HCT116 (cell line): Measurements from ENCODE around the gene MNT. TPM values are rescaled to one million over a fixed set of nuclear protein-coding genes. Genes with fewer than 3 reads are reported as not detected.

ENCODE experiments used
- ATAC-seq: fragments of 200-7000 bp; cut with Tn5 transposase; 2 replicates; pipeline ENCODE4 v1.9.1; 2020; ENCODE audit warnings: mild to moderate bottlenecking, moderate library complexity
- BruUV-seq: library from RNA; stranded (reverse); fragments of 400-500 nt; replicated peaks from 2 replicates; lab custom pipeline; 2021; lab: Mats Ljungman, UMichigan
- CTCF ChIA-PET: fragments of 300-600 bp; sonication (Branson Sonifier 250); formaldehyde crosslinking; loops from one replicate; lab custom pipeline; 2021; ENCODE audit warnings: antibody characterized with exemption; lab: Charles Lee
- POLR2A ChIA-PET: fragments of 300-600, 350-600 bp; sonication (Branson Sonifier 250); formaldehyde crosslinking; loops from one replicate; lab custom pipeline; 2021; ENCODE audit warnings: antibody characterized with exemption; lab: Charles Lee
- RAD21 ChIA-PET, 2 experiments: fragments of 300-600 bp; sonication (Branson Sonifier 250); formaldehyde crosslinking; loops; one replicate each; lab custom pipeline; 2023; ENCODE audit warnings: low total read pairs in 2 of 2; ENCODE audit not compliant: uncharacterized antibody in 2 of 2, unreplicated experiment in 2 of 2, low non-redundant PET in 1 of 2; lab: Charles Lee
- DNase-seq: peaks from one replicate; pipeline ENCODE4 v3.0.0-alpha.2; 2010; ENCODE audit warnings: low read depth, low spot score
- H2AFZ ChIP-seq: fragments of 200-600 bp; shearing (Covaris generic), sonication (generic); 2 replicates; pipeline ENCODE4 v1.6.1; 2017; ENCODE audit warnings: low read depth, mixed run types, mixed read lengths, antibody characterized with exemption, low read length; ENCODE audit not compliant: poor library complexity, severe bottlenecking
- H3K27ac ChIP-seq: 2 replicates; pipeline ENCODE4 v1.5.1; 2012; ENCODE audit warnings: low read depth, low read length
- H3K27me3 ChIP-seq: fragments of 200-600 bp; sonication (generic); 2 replicates; pipeline ENCODE4 v1.6.1; 2016; ENCODE audit warnings: mixed run types, low read length, mixed read lengths; ENCODE audit not compliant: insufficient read depth
- H3K36me3 ChIP-seq, 2 experiments: fragments of 200-500 bp in 1 of 2; fragments of 200-600 bp in 1 of 2; sonication (Bioruptor generic) in 1 of 2; sonication (generic) in 1 of 2; 2 replicates each; pipeline versions ENCODE4 v1.5.1 to v1.6.1; 2014 to 2016; ENCODE audit warnings: low read length in 2 of 2, inconsistent platforms in 1 of 2, mixed read lengths in 1 of 2, mixed run types in 1 of 2; ENCODE audit not compliant: insufficient read depth in 2 of 2, control insufficient read depth in 1 of 2
- H3K4me1 ChIP-seq, 2 experiments: fragments of 200-600 bp in 1 of 2; sonication (generic) in 1 of 2; 2 replicates each; pipeline versions ENCODE4 v1.5.1 to v1.6.1; 2012 to 2017; ENCODE audit warnings: low read length in 2 of 2, inconsistent platforms in 1 of 2, mild to moderate bottlenecking in 1 of 2, mixed read lengths in 1 of 2, mixed run types in 1 of 2, moderate library complexity in 1 of 2; ENCODE audit not compliant: insufficient read depth in 2 of 2, control insufficient read depth in 1 of 2
- H3K4me2 ChIP-seq: fragments of 200-600 bp; sonication (generic); 2 replicates; pipeline ENCODE4 v1.6.1; 2017; ENCODE audit warnings: mixed run types, low read length, mixed read lengths
- H3K4me3 ChIP-seq, 2 experiments: fragments of 200-600 bp in 1 of 2; sonication (generic) in 1 of 2; replicated peaks in 1 of 2; 2 replicates each; pipeline ENCODE4 v1.5.1; 2011 to 2016; ENCODE audit warnings: low read length in 2 of 2, control low read depth in 1 of 2, low read depth in 1 of 2, mild to moderate bottlenecking in 1 of 2, mixed read lengths in 1 of 2, mixed run types in 1 of 2
- H3K79me2 ChIP-seq: fragments of 200-600 bp; sonication (generic); 2 replicates; pipeline ENCODE4 v1.6.1; 2017; ENCODE audit warnings: mild to moderate bottlenecking, mixed run types, low read length, moderate library complexity, mixed read lengths; ENCODE audit not compliant: insufficient read depth
- H3K9ac ChIP-seq: fragments of 200-600 bp; sonication (generic); 2 replicates; pipeline ENCODE4 v1.6.1; 2016; ENCODE audit warnings: low read length, mixed read lengths
- H3K9me2 ChIP-seq: fragments of 200-600 bp; sonication (generic), shearing (Covaris generic); 2 replicates; pipeline ENCODE4 v1.6.1; 2017; ENCODE audit warnings: mixed run types, mild to moderate bottlenecking, moderate library complexity; ENCODE audit not compliant: insufficient read depth
- H3K9me3 ChIP-seq, 2 experiments: fragments of 200-500 bp in 1 of 2; fragments of 200-600 bp in 1 of 2; sonication (Bioruptor generic) in 1 of 2; sonication (generic) in 1 of 2; 2 replicates each; pipeline ENCODE4 v1.6.1; 2014 to 2017; ENCODE audit warnings: low read length in 2 of 2, mixed read lengths in 2 of 2, inconsistent platforms in 1 of 2, low read depth in 1 of 2, mild to moderate bottlenecking in 1 of 2, mixed run types in 1 of 2, moderate library complexity in 1 of 2; ENCODE audit not compliant: control insufficient read depth in 1 of 2, insufficient read depth in 1 of 2
- H4K20me1 ChIP-seq: fragments of 200-600 bp; sonication (generic), shearing (Covaris generic); 2 replicates; pipeline ENCODE4 v1.6.1; 2017; ENCODE audit warnings: mixed run types, mild to moderate bottlenecking, moderate library complexity; ENCODE audit not compliant: insufficient read depth
- CEBPB ChIP-seq: IDR thresholded peaks from 2 replicates; pipeline ENCODE4 v1.6.1; 2012; ENCODE audit warnings: low read depth
- EGR1 ChIP-seq: IDR thresholded peaks from 2 replicates; pipeline ENCODE4 v1.6.1; 2012; ENCODE audit warnings: low read depth
- EZH2 ChIP-seq: fragments of 200-600 bp; sonication (generic); IDR thresholded peaks from 2 replicates; pipeline ENCODE4 v1.6.1; 2017; ENCODE audit warnings: antibody characterized with exemption, mixed run types
- JUND ChIP-seq: IDR thresholded peaks from 2 replicates; pipeline ENCODE4 v1.6.1; 2012
- POLR2AphosphoS5 ChIP-seq: IDR thresholded peaks from 2 replicates; pipeline ENCODE4 v1.6.1; 2011; ENCODE audit warnings: mild to moderate bottlenecking, low read depth, low read length, moderate library complexity
- RAD21 ChIP-seq: IDR thresholded peaks from 2 replicates; pipeline ENCODE4 v1.6.1; 2012; ENCODE audit warnings: low read depth, mild to moderate bottlenecking
- SIN3A ChIP-seq: IDR thresholded peaks from 2 replicates; pipeline ENCODE4 v1.6.1; 2012; ENCODE audit warnings: low read depth
- SP1 ChIP-seq: IDR thresholded peaks from 2 replicates; pipeline ENCODE4 v1.6.1; 2012; ENCODE audit warnings: low read depth
- SRF ChIP-seq: IDR thresholded peaks from 2 replicates; pipeline ENCODE4 v1.6.1; 2012; ENCODE audit warnings: low read depth
- YY1 ChIP-seq: IDR thresholded peaks from 2 replicates; pipeline ENCODE4 v1.6.1; 2011; ENCODE audit warnings: low read length, low read depth, moderate library complexity, mild to moderate bottlenecking; ENCODE audit not compliant: insufficient replicate concordance; ENCODE audit errors: extremely low read depth
- ZFX ChIP-seq: fragments of 450-650 bp; IDR thresholded peaks from 2 replicates; pipeline ENCODE4 v1.6.1; 2017
- intact Hi-C: fragments of 100-400 bp; cut with micrococcal nuclease; formaldehyde crosslinking; loops from 2 replicates; pipeline ENCODE4 v1.10.0; 2022
- total RNA-seq: library from RNA; stranded (reverse); gene quantifications from one replicate; pipeline ENCODE4 v1.2.1, GENCODE V29; 2021; ENCODE audit not compliant: unreplicated experiment
- TF ChIP-seq, protein P1 (sequence below): IDR thresholded peaks from 2 replicates; pipeline ENCODE4 v1.6.1; 2012
- TF ChIP-seq, protein P2 (sequence below): IDR thresholded peaks from 2 replicates; pipeline ENCODE4 v1.6.1; 2012; ENCODE audit warnings: low read depth
- TF ChIP-seq, protein P3 (sequence below): IDR thresholded peaks from 2 replicates; pipeline ENCODE4 v1.6.1; 2012

MNT gene
- total RNA-seq, 1 experiment from 2014 or later, result 37.0 TPM

DNA sequence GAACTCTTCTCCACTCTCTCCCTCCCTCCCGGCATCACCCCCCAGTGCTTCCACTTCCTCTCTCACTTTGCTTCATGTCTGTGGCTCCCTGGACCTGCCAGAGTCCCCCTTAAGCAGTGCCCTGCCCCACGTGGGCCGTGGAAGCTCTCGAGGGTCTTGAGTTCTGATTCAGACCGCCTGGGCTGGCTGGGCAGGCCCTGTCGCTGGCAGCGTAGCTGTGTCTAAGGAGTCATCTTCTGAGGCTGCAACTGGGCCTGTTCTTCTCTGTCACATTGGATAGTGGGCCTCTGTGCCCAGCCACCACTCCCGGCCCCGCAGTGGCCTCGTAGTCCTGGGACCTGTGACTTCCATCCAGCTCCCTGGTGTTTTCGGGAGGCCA, 30.7 kb downstream of the MNT start:
- ATAC-seq, result no peak
- DNase-seq, result no peak
- no peak overlapping the region for H2AFZ ChIP-seq
- TF ChIP-seq POLR2AphosphoS5, result no peak
- TF ChIP-seq, protein P1, sequence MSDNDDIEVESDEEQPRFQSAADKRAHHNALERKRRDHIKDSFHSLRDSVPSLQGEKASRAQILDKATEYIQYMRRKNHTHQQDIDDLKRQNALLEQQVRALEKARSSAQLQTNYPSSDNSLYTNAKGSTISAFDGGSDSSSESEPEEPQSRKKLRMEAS, result no peak
- TF ChIP-seq SP1, result no peak
- no TSS peak for BruUV-seq
- no peaks in the 10 kb centered on the region for H3K9me3 ChIP-seq
- no peak overlapping the region for H3K9ac ChIP-seq
- peaks cover 0 to 2% of the 10 kb centered on the region in 2 experiments; a peak in 3 of 4 replicates for H3K36me3 ChIP-seq
- H3K27me3 ChIP-seq, result no peaks in the 10 kb centered on the region
- ChIA-PET RAD21 (no interaction called here), CTCF (interaction anchor here (1.4 to 3.6 kb wide), 3 partner anchors 12 to 46 kb away, joined by 4 to 12 read pairs (median 6); no protein-coding TSS in a partner anchor), POLR2A (no interaction called here)
- H3K4me3 ChIP-seq, result no peak overlapping the region
- H3K9me2 ChIP-seq, result no peaks in the 10 kb centered on the region
- no peak overlapping the region for H3K4me2 ChIP-seq
- H4K20me1 ChIP-seq, result no peaks in the 10 kb centered on the region
- H3K27ac ChIP-seq, result no peak overlapping the region
- no peaks in the 10 kb centered on the region for H3K79me2 ChIP-seq
- intact Hi-C loops, result no loop called here
- no peaks in the 10 kb centered on the region for H3K4me1 ChIP-seq

DNA sequence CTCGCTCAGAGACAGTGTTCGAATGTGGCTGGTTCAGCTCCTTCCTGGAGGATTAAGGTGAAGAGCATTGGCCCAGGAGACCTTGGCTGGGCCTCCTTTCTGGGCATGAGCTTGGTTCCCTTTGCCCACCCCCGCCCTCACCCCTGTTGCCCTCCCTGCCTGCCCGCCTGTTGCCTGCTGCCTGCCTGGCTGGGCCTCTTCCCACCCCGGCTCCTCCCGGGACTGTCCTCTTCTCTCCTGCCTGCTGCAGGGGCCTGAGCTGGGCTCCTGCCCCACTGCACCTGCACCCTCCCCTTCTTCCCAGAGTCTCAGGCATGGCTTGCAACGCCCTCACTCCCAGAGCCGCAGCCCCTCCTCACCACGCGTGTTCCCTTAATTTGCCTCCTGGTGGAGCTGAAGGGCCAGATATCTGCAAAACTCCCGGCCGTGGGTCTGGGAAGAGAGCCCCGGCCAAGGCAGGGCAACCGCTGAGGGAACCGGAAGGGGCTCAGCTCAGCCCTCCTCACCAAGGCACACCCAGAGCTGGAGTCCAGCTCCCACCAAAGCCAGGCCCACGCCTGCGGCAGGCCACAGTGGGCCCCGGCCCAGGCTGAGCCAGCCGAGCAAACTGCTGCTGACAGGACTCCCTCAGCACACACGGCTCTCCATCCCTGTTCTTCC, 31.2 kb downstream of the MNT start:
- Histone ChIP-seq H3K4me1 (no peaks in the 10 kb centered on the region), H3K9me2 (no peaks in the 10 kb centered on the region), H3K4me3 (no peak overlapping the region), H3K27me3 (no peaks in the 10 kb centered on the region), H3K4me2 (no peak overlapping the region), H3K9ac (no peak overlapping the region), H3K9me3 (no peaks in the 10 kb centered on the region), H2AFZ (no peak overlapping the region), H3K79me2 (no peaks in the 10 kb centered on the region), H4K20me1 (no peaks in the 10 kb centered on the region), H3K36me3 (no peaks in the 10 kb centered on the region; a peak in 3 of 4 replicates), H3K27ac (no peak overlapping the region)
- peak; percentile 51 for ATAC-seq
- RAD21 ChIA-PET, result no interaction called here
- no TSS peak for BruUV-seq
- TF ChIP-seq SRF (no peak), EZH2 (no peak), YY1 (no peak), SIN3A (no peak), JUND (no peak), ZFX (no peak), RAD21 (no peak), CEBPB (no peak), SP1 (no peak), EGR1 (no peak)
- TF ChIP-seq, protein P2, sequence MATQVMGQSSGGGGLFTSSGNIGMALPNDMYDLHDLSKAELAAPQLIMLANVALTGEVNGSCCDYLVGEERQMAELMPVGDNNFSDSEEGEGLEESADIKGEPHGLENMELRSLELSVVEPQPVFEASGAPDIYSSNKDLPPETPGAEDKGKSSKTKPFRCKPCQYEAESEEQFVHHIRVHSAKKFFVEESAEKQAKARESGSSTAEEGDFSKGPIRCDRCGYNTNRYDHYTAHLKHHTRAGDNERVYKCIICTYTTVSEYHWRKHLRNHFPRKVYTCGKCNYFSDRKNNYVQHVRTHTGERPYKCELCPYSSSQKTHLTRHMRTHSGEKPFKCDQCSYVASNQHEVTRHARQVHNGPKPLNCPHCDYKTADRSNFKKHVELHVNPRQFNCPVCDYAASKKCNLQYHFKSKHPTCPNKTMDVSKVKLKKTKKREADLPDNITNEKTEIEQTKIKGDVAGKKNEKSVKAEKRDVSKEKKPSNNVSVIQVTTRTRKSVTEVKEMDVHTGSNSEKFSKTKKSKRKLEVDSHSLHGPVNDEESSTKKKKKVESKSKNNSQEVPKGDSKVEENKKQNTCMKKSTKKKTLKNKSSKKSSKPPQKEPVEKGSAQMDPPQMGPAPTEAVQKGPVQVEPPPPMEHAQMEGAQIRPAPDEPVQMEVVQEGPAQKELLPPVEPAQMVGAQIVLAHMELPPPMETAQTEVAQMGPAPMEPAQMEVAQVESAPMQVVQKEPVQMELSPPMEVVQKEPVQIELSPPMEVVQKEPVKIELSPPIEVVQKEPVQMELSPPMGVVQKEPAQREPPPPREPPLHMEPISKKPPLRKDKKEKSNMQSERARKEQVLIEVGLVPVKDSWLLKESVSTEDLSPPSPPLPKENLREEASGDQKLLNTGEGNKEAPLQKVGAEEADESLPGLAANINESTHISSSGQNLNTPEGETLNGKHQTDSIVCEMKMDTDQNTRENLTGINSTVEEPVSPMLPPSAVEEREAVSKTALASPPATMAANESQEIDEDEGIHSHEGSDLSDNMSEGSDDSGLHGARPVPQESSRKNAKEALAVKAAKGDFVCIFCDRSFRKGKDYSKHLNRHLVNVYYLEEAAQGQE, result no peak
- TF ChIP-seq, protein P3, sequence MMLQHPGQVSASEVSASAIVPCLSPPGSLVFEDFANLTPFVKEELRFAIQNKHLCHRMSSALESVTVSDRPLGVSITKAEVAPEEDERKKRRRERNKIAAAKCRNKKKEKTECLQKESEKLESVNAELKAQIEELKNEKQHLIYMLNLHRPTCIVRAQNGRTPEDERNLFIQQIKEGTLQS, result no peak
- POLR2A ChIA-PET, result no interaction called here
- DNase-seq, result no peak
- intact Hi-C loops, result no loop called here
- CTCF ChIA-PET, result interaction anchor here (1.4 to 3.6 kb wide), 3 partner anchors 13 to 46 kb away, joined by 4 to 12 read pairs (median 6); no protein-coding TSS in a partner anchor
